Neural cell (in vitro differentiated cells): ENCODE data around the gene ACHE. TPM values are rescaled to one million over a fixed set of nuclear protein-coding genes. Genes with fewer than 3 reads are reported as not detected.

Experiments used
- H2AFZ ChIP-seq: fragments of 200-600, 300-800 bp; sonication (generic), shearing (Covaris generic); 2 replicates; pipeline ENCODE4 v1.6.0; 2014; ENCODE audit warnings: low read depth, mild to moderate bottlenecking, antibody characterized with exemption, low read length, moderate library complexity
- H3F3A ChIP-seq: fragments of 200-600 bp; shearing (Covaris generic); 2 replicates; pipeline ENCODE4 v1.6.1; 2016; ENCODE audit warnings: mild to moderate bottlenecking, moderate library complexity, mixed read lengths, antibody characterized with exemption, low read length; ENCODE audit not compliant: insufficient read depth, poor library complexity, severe bottlenecking
- H3K27ac ChIP-seq: fragments of 200-600, 300-800 bp; sonication (generic), shearing (Covaris generic); 2 replicates; pipeline ENCODE4 v1.5.1; 2014; ENCODE audit warnings: mild to moderate bottlenecking, low read length, moderate library complexity
- H3K27me3 ChIP-seq: fragments of 300-800, 200-600 bp; sonication (generic), shearing (Covaris generic); 2 replicates; pipeline ENCODE4 v1.6.0; 2014; ENCODE audit warnings: mild to moderate bottlenecking, low read depth, low read length, moderate library complexity; ENCODE audit not compliant: insufficient read depth
- H3K36me3 ChIP-seq: fragments of 300-800, 200-600 bp; sonication (generic), shearing (Covaris generic); 2 replicates; pipeline ENCODE4 v1.5.1; 2014; ENCODE audit warnings: mild to moderate bottlenecking, antibody characterized with exemption, low read length, moderate library complexity; ENCODE audit not compliant: insufficient read depth
- H3K4me2 ChIP-seq: fragments of 300-800, 200-600 bp; sonication (generic), shearing (Covaris generic); 2 replicates; pipeline ENCODE4 v1.6.0; 2014; ENCODE audit warnings: mild to moderate bottlenecking, low read length
- H3K4me3 ChIP-seq: fragments of 300-800, 200-600 bp; sonication (generic), shearing (Covaris generic); 2 replicates; pipeline ENCODE4 v1.5.1; 2014; ENCODE audit warnings: mild to moderate bottlenecking, low read length, moderate library complexity
- H3K79me2 ChIP-seq: fragments of 200-600 bp; shearing (Covaris generic); replicated peaks from 2 replicates; pipeline ENCODE4 v1.6.0; 2014; ENCODE audit warnings: mild to moderate bottlenecking, low read length, moderate library complexity; ENCODE audit not compliant: insufficient read depth
- H3K9ac ChIP-seq: fragments of 300-800, 200-600 bp; sonication (generic), shearing (Covaris generic); 2 replicates; pipeline ENCODE4 v1.6.1; 2016; ENCODE audit warnings: mild to moderate bottlenecking, low read length, mixed read lengths
- H3K9me2 ChIP-seq: fragments of 200-600 bp; shearing (Covaris generic); 2 replicates; pipeline ENCODE4 v1.6.1; 2016; ENCODE audit warnings: mild to moderate bottlenecking, low read length, mixed read lengths; ENCODE audit not compliant: insufficient read depth
- H3K9me3 ChIP-seq: fragments of 200-600, 300-800 bp; sonication (generic), shearing (Covaris generic); 2 replicates; pipeline ENCODE4 v1.6.1; 2016; ENCODE audit warnings: mild to moderate bottlenecking, mixed run types, low read length, moderate library complexity, mixed read lengths
- H4K20me1 ChIP-seq: fragments of 200-600 bp; shearing (Covaris generic); 2 replicates; pipeline ENCODE4 v1.6.1; 2016; ENCODE audit warnings: mild to moderate bottlenecking, mixed run types; ENCODE audit not compliant: insufficient read depth
- EP300 ChIP-seq: fragments of 450-650 bp; conservative IDR thresholded peaks from 2 replicates; pipeline ENCODE4 v1.6.1; 2014; ENCODE audit warnings: antibody characterized with exemption, mild to moderate bottlenecking, moderate library complexity; ENCODE audit not compliant: poor library complexity, severe bottlenecking
- EZH2 ChIP-seq: fragments of 200-600, 300-800 bp; shearing (Covaris generic), sonication (generic); IDR thresholded peaks from 2 replicates; pipeline ENCODE4 v1.6.1; 2014; ENCODE audit warnings: antibody characterized with exemption, low read length, borderline replicate concordance, mild to moderate bottlenecking; ENCODE audit not compliant: insufficient read depth, poor library complexity, severe bottlenecking
- MXI1 ChIP-seq: fragments of 450-650 bp; conservative IDR thresholded peaks from 2 replicates; pipeline ENCODE4 v1.6.1; 2014; ENCODE audit warnings: antibody characterized with exemption, mild to moderate bottlenecking; ENCODE audit not compliant: poor library complexity, severe bottlenecking
- POLR2AphosphoS5 ChIP-seq: IDR thresholded peaks from 2 replicates; pipeline ENCODE4 v1.6.1; 2012
- RAD21 ChIP-seq: fragments of 450-650 bp; conservative IDR thresholded peaks from 2 replicates; pipeline ENCODE4 v1.6.1; 2014; ENCODE audit warnings: antibody characterized with exemption, mild to moderate bottlenecking, moderate library complexity
- SMC3 ChIP-seq: fragments of 450-650 bp; conservative IDR thresholded peaks from 2 replicates; pipeline ENCODE4 v1.6.1; 2014; ENCODE audit warnings: antibody characterized with exemption, mild to moderate bottlenecking, moderate library complexity; ENCODE audit not compliant: poor library complexity
- TAF1 ChIP-seq: IDR thresholded peaks from 2 replicates; pipeline ENCODE4 v1.6.1; 2012; ENCODE audit warnings: low read depth
- polyA plus RNA-seq: library from polyadenylated mRNA; depleted of rRNA; stranded (reverse); fragments of >200 nt; gene quantifications from 2 replicates; pipeline ENCODE4 v1.2.3, GENCODE V29; 2014
- TF ChIP-seq, protein P1 (sequence below): fragments of 450-650 bp; IDR thresholded peaks from 2 replicates; pipeline ENCODE4 v1.5.1; 2014; ENCODE audit warnings: antibody characterized with exemption, mild to moderate bottlenecking, moderate library complexity; ENCODE audit not compliant: poor library complexity, severe bottlenecking
- TF ChIP-seq, protein P2 (sequence below): IDR thresholded peaks from 2 replicates; pipeline ENCODE4 v1.6.1; 2012; ENCODE audit warnings: borderline replicate concordance

ACHE gene
- polyA plus RNA-seq, 1 donor from 2014 or later, result 12.2 TPM

DNA sequence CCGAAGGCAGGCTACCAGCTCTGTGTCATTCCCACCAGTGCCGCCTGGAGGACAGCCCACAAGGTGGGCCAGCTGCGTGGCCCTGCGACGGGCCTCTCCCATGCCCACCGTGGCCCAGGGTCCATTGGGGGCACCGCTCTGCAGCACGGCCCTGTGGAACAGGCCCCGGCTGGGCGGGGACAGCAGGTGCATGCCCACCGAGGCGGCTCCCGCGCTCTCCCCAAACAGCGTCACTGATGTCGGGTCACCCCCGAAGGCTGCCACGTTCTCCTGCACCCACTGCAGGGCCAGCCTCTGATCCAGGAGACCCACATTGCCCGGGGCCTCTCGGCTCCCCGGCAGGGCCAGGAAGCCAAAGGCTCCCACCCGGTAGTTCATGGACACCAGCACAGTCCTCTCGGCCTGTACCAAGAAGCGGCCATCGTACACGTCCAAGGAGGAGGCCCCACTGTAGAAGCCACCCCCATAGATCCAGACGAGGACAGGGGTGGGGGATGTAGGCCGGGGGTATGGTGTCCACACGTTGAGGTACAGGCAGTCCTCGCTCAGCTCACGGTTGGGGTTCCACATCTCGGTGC is 2.3 kb downstream of the ACHE start:
- Histone ChIP-seq H3K9ac (no peak overlapping the region), H3K27me3 (peaks cover 32% of the 10 kb centered on the region), H2AFZ (no peak overlapping the region), H3K9me2 (no peaks in the 10 kb centered on the region), H3K27ac (no peak overlapping the region), H3K4me2 (no peak overlapping the region), H3K79me2 (no peaks in the 10 kb centered on the region), H3F3A (no peaks in the 10 kb centered on the region), H3K36me3 (peaks cover 7% of the 10 kb centered on the region), H3K9me3 (no peaks in the 10 kb centered on the region), H4K20me1 (no peaks in the 10 kb centered on the region), H3K4me3 (no peak overlapping the region)
- TF ChIP-seq POLR2AphosphoS5, result no peak
- no peak for TF ChIP-seq SMC3
- TF ChIP-seq, protein P1, sequence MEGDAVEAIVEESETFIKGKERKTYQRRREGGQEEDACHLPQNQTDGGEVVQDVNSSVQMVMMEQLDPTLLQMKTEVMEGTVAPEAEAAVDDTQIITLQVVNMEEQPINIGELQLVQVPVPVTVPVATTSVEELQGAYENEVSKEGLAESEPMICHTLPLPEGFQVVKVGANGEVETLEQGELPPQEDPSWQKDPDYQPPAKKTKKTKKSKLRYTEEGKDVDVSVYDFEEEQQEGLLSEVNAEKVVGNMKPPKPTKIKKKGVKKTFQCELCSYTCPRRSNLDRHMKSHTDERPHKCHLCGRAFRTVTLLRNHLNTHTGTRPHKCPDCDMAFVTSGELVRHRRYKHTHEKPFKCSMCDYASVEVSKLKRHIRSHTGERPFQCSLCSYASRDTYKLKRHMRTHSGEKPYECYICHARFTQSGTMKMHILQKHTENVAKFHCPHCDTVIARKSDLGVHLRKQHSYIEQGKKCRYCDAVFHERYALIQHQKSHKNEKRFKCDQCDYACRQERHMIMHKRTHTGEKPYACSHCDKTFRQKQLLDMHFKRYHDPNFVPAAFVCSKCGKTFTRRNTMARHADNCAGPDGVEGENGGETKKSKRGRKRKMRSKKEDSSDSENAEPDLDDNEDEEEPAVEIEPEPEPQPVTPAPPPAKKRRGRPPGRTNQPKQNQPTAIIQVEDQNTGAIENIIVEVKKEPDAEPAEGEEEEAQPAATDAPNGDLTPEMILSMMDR, result no peak
- TF ChIP-seq MXI1, result no peak
- no peak for TF ChIP-seq EZH2
- TF ChIP-seq TAF1, result no peak
- no peak for TF ChIP-seq EP300
- no peak for TF ChIP-seq RAD21
- TF ChIP-seq, protein P2, sequence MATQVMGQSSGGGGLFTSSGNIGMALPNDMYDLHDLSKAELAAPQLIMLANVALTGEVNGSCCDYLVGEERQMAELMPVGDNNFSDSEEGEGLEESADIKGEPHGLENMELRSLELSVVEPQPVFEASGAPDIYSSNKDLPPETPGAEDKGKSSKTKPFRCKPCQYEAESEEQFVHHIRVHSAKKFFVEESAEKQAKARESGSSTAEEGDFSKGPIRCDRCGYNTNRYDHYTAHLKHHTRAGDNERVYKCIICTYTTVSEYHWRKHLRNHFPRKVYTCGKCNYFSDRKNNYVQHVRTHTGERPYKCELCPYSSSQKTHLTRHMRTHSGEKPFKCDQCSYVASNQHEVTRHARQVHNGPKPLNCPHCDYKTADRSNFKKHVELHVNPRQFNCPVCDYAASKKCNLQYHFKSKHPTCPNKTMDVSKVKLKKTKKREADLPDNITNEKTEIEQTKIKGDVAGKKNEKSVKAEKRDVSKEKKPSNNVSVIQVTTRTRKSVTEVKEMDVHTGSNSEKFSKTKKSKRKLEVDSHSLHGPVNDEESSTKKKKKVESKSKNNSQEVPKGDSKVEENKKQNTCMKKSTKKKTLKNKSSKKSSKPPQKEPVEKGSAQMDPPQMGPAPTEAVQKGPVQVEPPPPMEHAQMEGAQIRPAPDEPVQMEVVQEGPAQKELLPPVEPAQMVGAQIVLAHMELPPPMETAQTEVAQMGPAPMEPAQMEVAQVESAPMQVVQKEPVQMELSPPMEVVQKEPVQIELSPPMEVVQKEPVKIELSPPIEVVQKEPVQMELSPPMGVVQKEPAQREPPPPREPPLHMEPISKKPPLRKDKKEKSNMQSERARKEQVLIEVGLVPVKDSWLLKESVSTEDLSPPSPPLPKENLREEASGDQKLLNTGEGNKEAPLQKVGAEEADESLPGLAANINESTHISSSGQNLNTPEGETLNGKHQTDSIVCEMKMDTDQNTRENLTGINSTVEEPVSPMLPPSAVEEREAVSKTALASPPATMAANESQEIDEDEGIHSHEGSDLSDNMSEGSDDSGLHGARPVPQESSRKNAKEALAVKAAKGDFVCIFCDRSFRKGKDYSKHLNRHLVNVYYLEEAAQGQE, result no peak

DNA sequence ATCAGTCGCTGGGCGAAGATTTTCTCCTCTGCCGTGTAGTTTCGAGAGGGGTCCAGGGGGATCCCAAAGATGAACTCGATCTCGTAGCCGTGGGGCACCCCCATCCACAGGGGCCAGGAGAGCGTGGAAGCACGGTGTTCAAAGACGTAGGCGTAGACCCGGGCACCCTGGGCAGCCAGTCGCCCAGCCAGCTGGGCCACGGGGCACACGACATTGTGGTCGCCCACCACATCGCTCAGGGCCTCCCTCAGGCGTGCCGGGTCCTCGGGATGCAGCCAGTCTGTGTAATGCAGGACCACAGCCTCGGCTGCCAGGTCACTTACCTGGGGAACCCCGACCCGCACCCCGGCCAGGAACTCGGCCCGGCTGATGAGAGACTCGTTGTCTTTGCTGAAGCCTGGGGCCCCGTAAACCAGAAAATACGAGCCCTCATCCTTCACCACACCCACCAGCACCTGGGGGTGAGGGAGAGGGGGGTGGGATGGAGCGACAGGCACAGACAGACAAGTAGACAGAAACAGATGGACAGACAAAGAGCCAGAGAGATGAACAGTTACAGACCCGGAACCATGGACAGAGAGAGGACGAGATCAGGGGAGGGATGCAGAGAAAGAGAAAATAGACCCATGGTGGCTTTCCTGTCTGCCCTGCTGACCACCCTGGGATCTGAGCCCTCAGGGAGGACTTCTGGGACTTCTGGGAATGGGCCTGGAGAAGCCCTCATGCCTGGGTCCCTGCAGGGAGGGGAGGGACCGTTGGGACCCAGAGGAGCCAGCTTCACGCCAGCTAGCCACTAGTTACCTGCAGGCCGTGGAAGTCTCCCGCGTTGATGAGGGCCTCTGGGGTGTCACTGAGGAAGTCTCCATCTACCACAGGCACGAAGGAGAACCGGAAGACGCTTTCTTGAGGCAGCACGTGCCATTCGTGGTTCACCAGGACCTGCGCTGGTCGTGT is 3.0 kb downstream of the ACHE start:
- peaks cover 26% of the 10 kb centered on the region for H3K27me3 ChIP-seq
- no peaks in the 10 kb centered on the region for H3K9me2 ChIP-seq
- H3K9me3 ChIP-seq, result no peaks in the 10 kb centered on the region
- no peak overlapping the region for H3K4me3 ChIP-seq
- H2AFZ ChIP-seq, result no peak overlapping the region
- TF ChIP-seq TAF1, result no peak
- no peak for TF ChIP-seq EP300
- TF ChIP-seq EZH2, result no peak
- no peak for TF ChIP-seq SMC3
- no peaks in the 10 kb centered on the region for H4K20me1 ChIP-seq
- no peak overlapping the region for H3K4me2 ChIP-seq
- no peak overlapping the region for H3K27ac ChIP-seq
- peaks cover 11% of the 10 kb centered on the region for H3K36me3 ChIP-seq
- no peak overlapping the region for H3K9ac ChIP-seq
- H3K79me2 ChIP-seq, result no peaks in the 10 kb centered on the region
- H3F3A ChIP-seq, result no peaks in the 10 kb centered on the region
